Activated naive CD8-positive, alpha-beta T cell treated with anti-CD3 and anti-CD28 coated beads, Interleukin-2, amount 10 ng/mL, durations not matched to agents 7 days and 5 days (primary cell): ENCODE data around the gene CXCL1. TPM values are rescaled to one million over a fixed set of nuclear protein-coding genes. Genes with fewer than 3 reads are reported as not detected.

ENCODE experiments used
- total RNA-seq, 2 experiments: library from RNA; stranded (reverse); gene quantifications; one replicate each; pipeline ENCODE4 v1.2.3, GENCODE V29; 2021

Gene CXCL1
- total RNA-seq, 2 experiments from 2014 or later = not detected

Other genes with a start within 250 kb of the CXCL1 start
- under 1 TPM in 1 of 2 experiments, not detected in 1; 0.06 TPM for gene RASSF6, start 249.0 kb upstream of the CXCL1 start, total RNA-seq
- 1 to 10 TPM; 2.2 to 2.3 TPM for gene CXCL8, start 128.8 kb upstream of the CXCL1 start, total RNA-seq
- gene CXCL6, start 32.7 kb upstream of the CXCL1 start, total RNA-seq = not detected
- gene PF4V1, start 16.1 kb upstream of the CXCL1 start, total RNA-seq = not detected
- gene PF4, start 112.6 kb downstream of the CXCL1 start, total RNA-seq = not detected
- not detected for gene PPBP, start 118.8 kb downstream of the CXCL1 start, total RNA-seq
- gene CXCL5, start 129.3 kb downstream of the CXCL1 start, total RNA-seq = not detected
- gene CXCL3, start 169.3 kb downstream of the CXCL1 start, total RNA-seq = under 1 TPM in 1 of 2 experiments, not detected in 1; 0.17 TPM
- under 1 TPM in 1 of 2 experiments, not detected in 1; 0.82 TPM for gene CXCL2, start 229.8 kb downstream of the CXCL1 start, total RNA-seq